ENCODE measurements around the gene TMEM94. TPM values are rescaled to one million over a fixed set of nuclear protein-coding genes. Genes with fewer than 3 reads are reported as not detected.

Gene TMEM94
- total and polyA plus RNA-seq, 9 of the 15 experiments (the other 6 are each of a cell fraction or from before 2014, with no cell fraction given), result 0.35 to 48.1 (median 14.4) TPM

GRCh38 chr17:75487351-75488070, 31.1 kb downstream of the TMEM94 start (continued):
- TF ChIP-seq TAF7 (tag; IDR thresholded peaks at IDR 0.05), result no peak
- TF ChIP-seq EHMT2 (IDR thresholded peaks at IDR 0.05), result no peak
- no peak for TF ChIP-seq PKNOX1 (IDR thresholded peaks at IDR 0.05)
- no peak for TF ChIP-seq BCL6 (CRISPR knock-in tag; IDR thresholded peaks at IDR 0.05)
- TF ChIP-seq REST (IDR thresholded peaks at IDR 0.05; ENCODE audit: borderline replicate concordance), result peak; percentile 75
- TF ChIP-seq REST (CRISPR knock-in tag; IDR thresholded peaks at IDR 0.05; ENCODE audit: low read depth), result no peak
- TF ChIP-seq STAT5B (CRISPR knock-in tag; IDR thresholded peaks at IDR 0.05), result no peak
- no peak for TF ChIP-seq ZNF551 (CRISPR knock-in tag; IDR thresholded peaks at IDR 0.05)
- TF ChIP-seq HIVEP1 (CRISPR knock-in tag; IDR thresholded peaks at IDR 0.05), result no peak
- no peak for TF ChIP-seq U2AF1 (optimal IDR thresholded peaks at IDR 0.05; ENCODE audit: low read depth, low read length)
- no peak for TF ChIP-seq E2F4 (CRISPR knock-in tag; IDR thresholded peaks at IDR 0.05; ENCODE audit: low read depth)
- TF ChIP-seq CHD2 (IDR thresholded peaks at IDR 0.05; ENCODE audit: low read depth, low read length), result no peak
- TF ChIP-seq HDGF (IDR thresholded peaks at IDR 0.05), result no peak
- TF ChIP-seq HINFP (tag; conservative IDR thresholded peaks at IDR 0.05; ENCODE audit: low read depth), result no peak
- TF ChIP-seq ZBTB12 (CRISPR knock-in tag; IDR thresholded peaks at IDR 0.05), result no peak
- TF ChIP-seq RAD21 (CRISPR knock-in tag; conservative IDR thresholded peaks at IDR 0.05 in 1 of 2, IDR thresholded peaks at IDR 0.05 in 1 of 2), result peak; percentile 78 to 81
